ENCODE measurements around the gene CASQ1. TPM values are rescaled to one million over a fixed set of nuclear protein-coding genes. Genes with fewer than 3 reads are reported as not detected.

Gene CASQ1
- total RNA-seq (not detected), polyA plus RNA-seq (not detected)

DNA sequence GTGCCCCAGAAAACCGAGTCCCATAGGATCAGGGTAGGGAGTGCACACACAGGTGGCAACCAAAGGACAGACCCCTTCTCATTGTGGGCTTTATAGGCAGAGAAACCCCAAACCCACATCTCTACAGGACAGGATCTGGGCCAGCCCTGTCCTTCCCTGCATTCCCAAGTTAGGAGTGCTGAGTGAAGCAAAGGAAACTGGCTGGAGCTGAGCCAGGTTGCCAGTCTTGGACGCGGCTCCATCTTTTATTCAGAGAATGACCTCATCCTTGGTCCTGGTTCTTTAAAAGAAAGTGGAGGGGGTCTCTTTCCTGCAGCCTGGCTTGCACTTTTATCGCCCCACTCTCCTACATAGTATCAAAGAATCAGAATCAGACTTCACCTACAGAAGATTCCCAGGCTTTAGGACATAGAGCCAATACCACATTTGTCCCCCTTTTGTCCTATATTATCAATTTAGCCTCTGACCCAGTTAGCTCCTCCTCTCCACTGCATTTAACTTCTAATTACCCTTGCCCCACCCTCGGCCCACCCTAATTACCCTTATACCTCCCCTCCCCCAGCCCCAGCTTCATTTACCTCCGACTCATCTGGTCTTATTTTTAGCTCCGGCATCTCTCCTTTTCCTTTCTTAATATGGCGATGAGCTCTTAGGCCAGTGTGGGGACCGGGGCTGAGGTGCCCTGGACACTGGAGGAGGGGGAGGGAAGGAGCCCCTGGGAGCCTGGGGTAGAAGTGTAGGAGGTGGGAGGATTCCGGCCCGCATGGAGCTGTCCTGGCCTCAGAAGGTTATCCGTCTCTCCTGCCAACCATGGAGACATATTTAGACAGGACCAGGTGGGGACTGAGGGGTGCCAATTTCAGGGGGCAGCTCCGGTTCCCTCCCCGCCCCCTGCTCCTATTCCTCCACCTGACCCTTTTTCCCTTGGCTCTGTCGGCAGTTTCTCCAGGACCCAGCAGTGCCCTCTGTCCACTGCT is at the start of gene CASQ1:
Gene CASQ1, plus strand, starts transcription at position 927 of the 977 bp plus-strand sequence. CDS start 177 bp downstream, outside the sequence.
- no peak within 1 kb of the TSS for H3K4me3 ChIP-seq (ENCODE audit: low read length)
- no peaks in the 10 kb centered on the region for H3K36me3 Mint-ChIP-seq
- no peaks in the 10 kb centered on the region for H3K27me3 ChIP-seq (ENCODE audit: insufficient read depth, low read length, poor library complexity, severe bottlenecking)
- ChIA-PET CTCF (interaction anchor here (0.7 to 5.1 kb wide), 6 partner anchors 12 to 187 kb away, joined by 3 to 80 read pairs (median 3); no protein-coding TSS in a partner anchor), POLR2A (no interaction called here)
- peaks cover 3% of the 10 kb centered on the region for H3K4me1 ChIP-seq (ENCODE audit: insufficient read depth, low read length)
- no peaks in the 10 kb centered on the region for H3K36me3 ChIP-seq (ENCODE audit: insufficient read depth, low read length)
- DNase-seq, result no peak
- no peak within 1 kb of the TSS for H3K27ac ChIP-seq (ENCODE audit: low read depth, low read length)
- peaks cover 6 to 13% of the 10 kb centered on the region in 2 donors for H3K27me3 Mint-ChIP-seq
- no peak within 1 kb of the TSS for H3K4me3 Mint-ChIP-seq
- H3K9me3 ChIP-seq (ENCODE audit: low read length), result no peaks in the 10 kb centered on the region
- H3K4me1 Mint-ChIP-seq, result no peaks in the 10 kb centered on the region
- H3K9me3 Mint-ChIP-seq, result no peaks in the 10 kb centered on the region
- peak within 1 kb of the TSS in 1 of 8 donors; percentile 35 for H3K27ac Mint-ChIP-seq

DNA sequence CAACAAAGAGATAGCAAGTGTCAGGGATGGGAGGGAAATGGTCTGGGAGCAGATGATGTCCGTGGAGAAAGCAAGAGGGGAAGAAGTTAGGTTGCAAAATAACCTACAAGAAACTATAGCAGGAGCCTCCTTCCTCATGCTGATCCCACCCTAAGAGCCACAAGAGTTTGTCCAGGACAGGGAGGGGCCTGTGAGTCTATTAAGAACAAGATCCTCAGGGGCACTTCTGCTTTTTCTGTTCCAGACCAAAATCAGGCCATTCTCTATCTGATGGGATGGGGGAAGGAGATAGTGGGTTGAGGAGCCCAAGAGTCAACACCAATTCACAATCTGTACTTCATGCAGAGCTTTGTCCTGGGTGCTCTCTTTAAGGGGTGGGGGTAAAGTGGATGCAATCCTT is 46.7 kb upstream of the CASQ1 start:
- Histone ChIP-seq H3K27ac (ENCODE audit: low read depth, low read length) (no peak overlapping the region), H3K27me3 (ENCODE audit: insufficient read depth, low read length, poor library complexity, severe bottlenecking) (no peaks in the 10 kb centered on the region), H3K4me3 (ENCODE audit: low read length) (no peak overlapping the region), H3K36me3 (ENCODE audit: insufficient read depth, low read length) (no peaks in the 10 kb centered on the region), H3K4me1 (ENCODE audit: insufficient read depth, low read length) (no peaks in the 10 kb centered on the region), H3K9me3 (ENCODE audit: low read length) (no peaks in the 10 kb centered on the region)
- Mint-ChIP-seq H3K9me3 (no peaks in the 10 kb centered on the region), H3K4me3 (no peak overlapping the region), H3K27ac (no peak overlapping the region), H3K27me3 (peaks cover 28 to 37% of the 10 kb centered on the region in 2 donors), H3K36me3 (no peaks in the 10 kb centered on the region), H3K4me1 (no peaks in the 10 kb centered on the region)
- POLR2A ChIA-PET, result no interaction called here
- no peak for DNase-seq
- CTCF ChIA-PET, result no interaction called here

DNA sequence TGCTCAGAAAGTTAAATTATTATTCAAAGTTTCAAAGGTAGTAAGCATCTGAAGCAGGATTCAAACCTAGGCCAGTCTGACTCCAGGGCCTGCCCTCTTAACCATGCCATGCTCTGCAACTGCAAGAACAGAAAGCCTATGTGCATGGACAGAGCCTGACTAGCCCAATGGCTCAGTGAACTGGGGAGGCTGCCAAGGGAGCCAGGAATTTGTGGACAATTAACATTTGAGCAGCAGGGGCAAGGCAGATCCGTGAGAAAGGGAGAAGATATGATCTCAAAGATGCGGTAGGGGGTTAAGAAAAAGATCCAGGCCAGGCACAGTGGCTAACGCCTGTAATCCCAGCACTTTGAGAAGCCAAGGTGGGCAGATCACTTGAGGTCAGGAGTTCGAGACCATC is 45.5 kb upstream of the CASQ1 start:
- Histone ChIP-seq H3K4me3 (ENCODE audit: low read length) (no peak overlapping the region), H3K4me1 (ENCODE audit: insufficient read depth, low read length) (no peaks in the 10 kb centered on the region), H3K36me3 (ENCODE audit: insufficient read depth, low read length) (no peaks in the 10 kb centered on the region), H3K27me3 (ENCODE audit: insufficient read depth, low read length, poor library complexity, severe bottlenecking) (no peaks in the 10 kb centered on the region), H3K27ac (ENCODE audit: low read depth, low read length) (no peak overlapping the region), H3K9me3 (ENCODE audit: low read length) (no peaks in the 10 kb centered on the region)
- POLR2A ChIA-PET, result no interaction called here
- DNase-seq, result no peak
- no peak overlapping the region for H3K27ac Mint-ChIP-seq
- H3K4me1 Mint-ChIP-seq, result no peaks in the 10 kb centered on the region
- peaks cover 23 to 34% of the 10 kb centered on the region in 2 donors for H3K27me3 Mint-ChIP-seq
- no peaks in the 10 kb centered on the region for H3K9me3 Mint-ChIP-seq
- no peaks in the 10 kb centered on the region for H3K36me3 Mint-ChIP-seq
- H3K4me3 Mint-ChIP-seq, result no peak overlapping the region
- CTCF ChIA-PET, result no interaction called here

DNA sequence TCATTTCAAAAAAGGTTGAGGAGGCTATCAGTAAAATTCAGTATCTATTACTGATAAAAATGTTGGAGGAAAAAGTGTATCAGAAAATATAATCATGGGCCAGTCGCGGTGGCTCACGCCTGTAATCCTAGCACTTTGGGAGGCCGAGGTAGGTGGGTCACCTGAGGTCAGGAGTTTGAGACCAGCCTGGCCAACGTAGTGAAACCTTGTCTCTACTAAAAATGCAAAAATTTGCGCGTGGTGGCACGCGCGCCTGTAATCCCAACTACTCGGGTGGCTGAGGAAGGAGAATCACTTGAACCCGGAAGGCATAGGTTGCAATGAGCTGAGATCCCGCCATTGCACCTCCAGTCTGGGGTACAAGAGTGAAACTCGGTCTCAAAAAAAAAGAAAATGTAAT is 44.3 kb upstream of the CASQ1 start:
- no peak overlapping the region for H3K27ac ChIP-seq (ENCODE audit: low read depth, low read length)
- POLR2A ChIA-PET, result no interaction called here

DNA sequence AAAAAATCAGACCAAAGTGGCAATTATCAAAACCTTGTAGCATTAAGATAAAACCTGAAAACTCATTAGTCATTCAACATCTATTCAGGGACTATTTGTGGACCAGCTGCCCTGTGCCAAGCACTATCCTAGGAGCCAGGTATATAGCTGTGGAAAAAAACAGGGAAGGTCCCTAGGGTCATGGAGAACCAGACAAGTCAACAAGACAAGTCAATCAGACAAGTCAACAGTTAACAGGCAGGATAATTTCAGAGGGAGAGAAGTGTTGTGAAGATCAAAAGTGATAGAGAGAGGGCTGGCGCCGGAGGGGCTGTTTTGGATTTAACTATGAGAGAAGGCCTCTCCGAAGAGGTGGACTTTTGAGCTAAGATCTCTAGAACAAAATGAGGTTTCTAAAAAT is 42.3 kb upstream of the CASQ1 start:
- Mint-ChIP-seq H3K27me3 (peaks cover 8 to 9% of the 10 kb centered on the region in 2 donors), H3K36me3 (no peaks in the 10 kb centered on the region), H3K9me3 (no peaks in the 10 kb centered on the region), H3K4me1 (no peaks in the 10 kb centered on the region), H3K27ac (no peak overlapping the region), H3K4me3 (no peak overlapping the region)
- Histone ChIP-seq H3K9me3 (ENCODE audit: low read length) (no peaks in the 10 kb centered on the region), H3K4me1 (ENCODE audit: insufficient read depth, low read length) (no peaks in the 10 kb centered on the region), H3K36me3 (ENCODE audit: insufficient read depth, low read length) (no peaks in the 10 kb centered on the region), H3K27ac (ENCODE audit: low read depth, low read length) (no peak overlapping the region), H3K4me3 (ENCODE audit: low read length) (no peak overlapping the region), H3K27me3 (ENCODE audit: insufficient read depth, low read length, poor library complexity, severe bottlenecking) (no peaks in the 10 kb centered on the region)
- no peak for DNase-seq
- ChIA-PET POLR2A (no interaction called here), CTCF (no interaction called here)

More for the DNA sequence above, 44.3 kb upstream of the CASQ1 start:
- no peaks in the 10 kb centered on the region for H3K36me3 Mint-ChIP-seq
- H3K9me3 Mint-ChIP-seq, result no peaks in the 10 kb centered on the region
- H3K4me3 ChIP-seq (ENCODE audit: low read length), result no peak overlapping the region
- H3K27ac Mint-ChIP-seq, result no peak overlapping the region
- no peak for DNase-seq
- no peak overlapping the region for H3K4me3 Mint-ChIP-seq
- H3K27me3 ChIP-seq (ENCODE audit: insufficient read depth, low read length, poor library complexity, severe bottlenecking), result no peaks in the 10 kb centered on the region
- peaks cover 20 to 26% of the 10 kb centered on the region in 2 donors for H3K27me3 Mint-ChIP-seq
- no peaks in the 10 kb centered on the region for H3K4me1 ChIP-seq (ENCODE audit: insufficient read depth, low read length)
- no peaks in the 10 kb centered on the region for H3K4me1 Mint-ChIP-seq
- CTCF ChIA-PET, result no interaction called here
- no peaks in the 10 kb centered on the region for H3K36me3 ChIP-seq (ENCODE audit: insufficient read depth, low read length)
- H3K9me3 ChIP-seq (ENCODE audit: low read length), result no peaks in the 10 kb centered on the region

DNA sequence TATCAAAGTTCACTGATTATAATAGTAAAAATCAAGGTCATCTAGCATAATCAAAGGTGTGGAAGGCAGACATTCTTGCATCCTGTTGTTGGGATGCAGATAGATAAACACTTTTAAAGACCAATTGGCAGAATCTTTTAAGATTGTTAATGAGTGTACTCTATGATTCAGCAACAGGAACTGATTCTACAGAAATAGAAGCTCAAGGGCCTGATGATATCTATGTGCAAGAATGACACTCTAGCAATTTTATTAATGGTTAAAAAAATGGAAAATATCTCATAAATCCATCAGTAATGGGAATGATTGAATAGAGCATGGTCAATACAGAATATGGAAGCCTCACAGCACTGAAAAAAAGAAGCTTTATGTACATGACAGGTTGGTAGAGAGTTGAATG is 41.1 kb upstream of the CASQ1 start:
- H3K9me3 ChIP-seq (ENCODE audit: low read length), result no peaks in the 10 kb centered on the region
- H3K4me3 ChIP-seq (ENCODE audit: low read length), result no peak overlapping the region
- H3K4me3 Mint-ChIP-seq, result no peak overlapping the region
- no peaks in the 10 kb centered on the region for H3K27me3 ChIP-seq (ENCODE audit: insufficient read depth, low read length, poor library complexity, severe bottlenecking)
- CTCF ChIA-PET, result no interaction called here
- no peak overlapping the region for H3K27ac ChIP-seq (ENCODE audit: low read depth, low read length)
- no peak for DNase-seq
- H3K36me3 Mint-ChIP-seq, result no peaks in the 10 kb centered on the region
- POLR2A ChIA-PET, result no interaction called here
- no peaks in the 10 kb centered on the region for H3K4me1 ChIP-seq (ENCODE audit: insufficient read depth, low read length)
- H3K36me3 ChIP-seq (ENCODE audit: insufficient read depth, low read length), result no peaks in the 10 kb centered on the region
- no peaks in the 10 kb centered on the region for H3K9me3 Mint-ChIP-seq
- no peak overlapping the region for H3K27ac Mint-ChIP-seq
- peaks cover 0 to 2% of the 10 kb centered on the region in 2 donors for H3K27me3 Mint-ChIP-seq
- no peaks in the 10 kb centered on the region for H3K4me1 Mint-ChIP-seq

DNA sequence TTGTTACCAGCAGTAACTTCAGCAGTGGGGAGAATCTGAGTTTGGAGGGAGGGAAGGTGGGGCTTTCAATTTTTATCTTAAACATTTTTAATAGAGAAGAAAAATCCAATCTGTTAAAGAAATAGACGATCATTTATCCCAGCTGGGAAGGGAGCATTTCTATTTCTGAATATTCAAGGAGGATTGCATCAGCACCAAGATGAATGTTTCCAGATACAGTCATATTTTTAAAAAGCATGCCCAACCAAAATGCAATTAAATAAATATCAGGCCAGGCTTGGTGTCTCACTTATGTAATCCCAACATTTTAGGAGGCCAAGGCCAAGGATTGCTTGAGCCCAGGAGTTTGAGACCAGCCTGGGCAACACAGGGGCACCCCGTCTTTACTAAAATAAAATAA is 40.7 kb upstream of the CASQ1 start:
- H3K27me3 ChIP-seq (ENCODE audit: insufficient read depth, low read length, poor library complexity, severe bottlenecking), result no peaks in the 10 kb centered on the region
- H3K27ac Mint-ChIP-seq, result no peak overlapping the region
- CTCF ChIA-PET, result no interaction called here
- no peak for DNase-seq
- H3K4me1 Mint-ChIP-seq, result no peaks in the 10 kb centered on the region
- no peaks in the 10 kb centered on the region for H3K36me3 Mint-ChIP-seq
- H3K9me3 Mint-ChIP-seq, result no peaks in the 10 kb centered on the region
- H3K9me3 ChIP-seq (ENCODE audit: low read length), result no peaks in the 10 kb centered on the region
- H3K4me1 ChIP-seq (ENCODE audit: insufficient read depth, low read length), result no peaks in the 10 kb centered on the region
- H3K36me3 ChIP-seq (ENCODE audit: insufficient read depth, low read length), result no peaks in the 10 kb centered on the region
- H3K27me3 Mint-ChIP-seq, result peaks cover 0 to 2% of the 10 kb centered on the region in 2 donors
- no peak overlapping the region for H3K4me3 ChIP-seq (ENCODE audit: low read length)
- no peak overlapping the region for H3K4me3 Mint-ChIP-seq
- POLR2A ChIA-PET, result no interaction called here
- no peak overlapping the region for H3K27ac ChIP-seq (ENCODE audit: low read depth, low read length)

DNA sequence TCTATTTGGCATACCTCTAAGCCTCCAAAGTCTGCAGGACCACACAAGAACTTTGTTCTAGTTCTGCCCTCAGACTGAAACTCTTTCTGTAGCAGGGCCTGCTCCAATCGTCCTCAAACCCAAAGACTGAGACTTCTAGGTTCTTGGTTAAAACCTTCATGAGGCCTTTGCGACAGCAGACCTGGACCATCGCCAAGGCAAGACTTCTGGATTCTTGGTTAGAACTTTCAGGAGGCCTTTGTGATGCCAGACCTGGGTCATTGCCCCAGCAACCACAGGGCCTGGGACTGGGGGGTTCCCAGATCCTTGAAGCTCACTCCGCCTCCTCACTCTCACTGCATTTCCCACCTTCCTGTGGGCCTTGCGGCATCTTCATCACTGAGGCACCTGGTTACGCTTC is 39.1 kb upstream of the CASQ1 start, which contains the start of gene ATP1A4:
Gene ATP1A4, plus strand, starts transcription at position 301 of the 400 bp plus-strand sequence. CDS start 438 bp downstream, outside the sequence.
- ChIA-PET POLR2A (no interaction called here), CTCF (no interaction called here)
- Mint-ChIP-seq H3K27ac (peak within 1 kb of the TSS in 2 of 8 donors; percentile 11 to 42), H3K9me3 (no peaks in the 10 kb centered on the region), H3K4me3 (no peak within 1 kb of the TSS), H3K4me1 (no peaks in the 10 kb centered on the region), H3K27me3 (peaks cover 3 to 9% of the 10 kb centered on the region in 2 donors), H3K36me3 (no peaks in the 10 kb centered on the region)
- Histone ChIP-seq H3K27ac (ENCODE audit: low read depth, low read length) (no peak within 1 kb of the TSS), H3K27me3 (ENCODE audit: insufficient read depth, low read length, poor library complexity, severe bottlenecking) (no peaks in the 10 kb centered on the region), H3K4me1 (ENCODE audit: insufficient read depth, low read length) (no peaks in the 10 kb centered on the region), H3K4me3 (ENCODE audit: low read length) (no peak within 1 kb of the TSS), H3K36me3 (ENCODE audit: insufficient read depth, low read length) (no peaks in the 10 kb centered on the region), H3K9me3 (ENCODE audit: low read length) (no peaks in the 10 kb centered on the region)
- no peak for DNase-seq
